AG09309 (cell line): ENCODE results near the gene BLTP2.
A peak's percentile ranks its signal among the peaks of the same experiment; 100 is the strongest.

Source experiments
- DNase-seq: peaks from one replicate; pipeline ENCODE4 v3.0.0-alpha.2; 2010; ENCODE audit warnings: low read depth
- H3K4me3 ChIP-seq: 2 replicates; pipeline ENCODE4 v1.5.1; 2011; ENCODE audit warnings: mild to moderate bottlenecking, low read depth, low read length, moderate library complexity; ENCODE audit not compliant: control insufficient read depth
- TF ChIP-seq, protein P1 (sequence below): IDR thresholded peaks from 2 replicates; pipeline ENCODE4 v1.5.1; 2011; ENCODE audit warnings: mild to moderate bottlenecking, low read depth, low read length, inconsistent platforms; ENCODE audit not compliant: insufficient read depth, control insufficient read depth; ENCODE audit errors: missing control alignments

Gene BLTP2

GRCh38 chr17:28682655-28683054 is 37.7 kb upstream of the BLTP2 start:
- TF ChIP-seq, protein P1, sequence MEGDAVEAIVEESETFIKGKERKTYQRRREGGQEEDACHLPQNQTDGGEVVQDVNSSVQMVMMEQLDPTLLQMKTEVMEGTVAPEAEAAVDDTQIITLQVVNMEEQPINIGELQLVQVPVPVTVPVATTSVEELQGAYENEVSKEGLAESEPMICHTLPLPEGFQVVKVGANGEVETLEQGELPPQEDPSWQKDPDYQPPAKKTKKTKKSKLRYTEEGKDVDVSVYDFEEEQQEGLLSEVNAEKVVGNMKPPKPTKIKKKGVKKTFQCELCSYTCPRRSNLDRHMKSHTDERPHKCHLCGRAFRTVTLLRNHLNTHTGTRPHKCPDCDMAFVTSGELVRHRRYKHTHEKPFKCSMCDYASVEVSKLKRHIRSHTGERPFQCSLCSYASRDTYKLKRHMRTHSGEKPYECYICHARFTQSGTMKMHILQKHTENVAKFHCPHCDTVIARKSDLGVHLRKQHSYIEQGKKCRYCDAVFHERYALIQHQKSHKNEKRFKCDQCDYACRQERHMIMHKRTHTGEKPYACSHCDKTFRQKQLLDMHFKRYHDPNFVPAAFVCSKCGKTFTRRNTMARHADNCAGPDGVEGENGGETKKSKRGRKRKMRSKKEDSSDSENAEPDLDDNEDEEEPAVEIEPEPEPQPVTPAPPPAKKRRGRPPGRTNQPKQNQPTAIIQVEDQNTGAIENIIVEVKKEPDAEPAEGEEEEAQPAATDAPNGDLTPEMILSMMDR: no peak
- H3K4me3 ChIP-seq: no peak overlapping the region
- DNase-seq: no peak

- H3K4me3 ChIP-seq: no peak overlapping the region
- TF ChIP-seq, protein P1: peak; percentile 21
- no peak for DNase-seq
Observed at GRCh38 chr17:28675980-28676379, 31.0 kb upstream of the BLTP2 start.

- DNase-seq: no peak
- no peak overlapping the region for H3K4me3 ChIP-seq
- TF ChIP-seq, protein P1: no peak
Observed at GRCh38 chr17:28675490-28675889, 30.5 kb upstream of the BLTP2 start.

DNA sequence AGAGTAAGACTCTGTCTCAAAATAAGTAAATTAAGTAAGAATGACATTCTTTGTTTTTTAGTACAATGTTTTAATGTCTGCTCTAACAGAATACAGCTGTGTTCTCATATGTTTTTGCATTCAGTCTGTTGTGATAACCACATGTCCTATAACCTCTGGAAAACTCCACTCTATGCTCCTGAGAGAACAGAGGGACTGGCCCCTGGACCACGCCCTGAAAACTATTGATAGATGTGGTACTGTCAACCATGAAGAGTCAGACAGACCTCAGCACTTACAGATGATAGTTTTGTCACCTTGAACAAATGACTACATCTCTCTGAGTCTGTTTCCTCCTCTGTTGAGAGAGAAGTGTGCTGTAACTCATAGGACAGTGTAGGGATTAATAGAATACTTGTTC is 25.0 kb upstream of the BLTP2 start:
- TF ChIP-seq, protein P1: no peak
- no peak for DNase-seq
- H3K4me3 ChIP-seq: no peak overlapping the region

- no peak overlapping the region for H3K4me3 ChIP-seq
- DNase-seq: no peak
- TF ChIP-seq, protein P1: no peak
Observed at GRCh38 chr17:28667870-28668269, 22.9 kb upstream of the BLTP2 start.

DNA sequence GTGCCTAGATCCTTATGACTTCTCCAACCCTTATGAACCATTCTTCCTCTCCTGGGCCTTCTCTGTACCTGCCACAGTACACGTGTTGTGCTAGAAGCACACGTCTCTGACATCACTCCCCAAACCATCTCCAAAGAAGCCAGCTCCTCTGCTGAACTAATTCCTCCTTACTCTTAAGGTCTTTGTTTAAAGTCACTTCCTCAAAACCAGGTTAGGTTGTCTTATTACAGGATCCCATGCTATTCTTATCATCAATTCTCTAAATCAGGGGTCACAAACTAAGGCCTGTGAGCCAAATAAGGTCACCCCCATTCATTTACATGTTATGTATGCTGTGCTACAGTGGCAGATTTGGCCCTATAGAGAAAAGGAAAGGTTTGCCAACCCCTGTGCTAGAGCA is 21.0 kb upstream of the BLTP2 start:
- no peak overlapping the region for H3K4me3 ChIP-seq
- no peak for DNase-seq
- TF ChIP-seq, protein P1: no peak

GRCh38 chr17:28663723-28664122 is 18.8 kb upstream of the BLTP2 start:
- TF ChIP-seq, protein P1: no peak
- no peak for DNase-seq
- peak overlapping the region; percentile 1; the same call in 1 of the 2 replicates for H3K4me3 ChIP-seq
